SK-N-SH (cell line): ENCODE results near the gene CDKN1B. TPM values are rescaled to one million over a fixed set of nuclear protein-coding genes. Genes with fewer than 3 reads are reported as not detected.
A peak's percentile ranks its signal among the peaks of the same experiment; 100 is the strongest.

Source experiments
- CTCF ChIP-seq: fragments of 200-600 bp; sonication (generic); IDR thresholded peaks from 2 replicates; pipeline ENCODE4 v1.6.1; 2017; ENCODE audit warnings: antibody characterized with exemption, mild to moderate bottlenecking, moderate library complexity
- EZH2phosphoT487 ChIP-seq: fragments of 200-600 bp; sonication (generic); IDR thresholded peaks from 2 replicates; pipeline ENCODE4 v1.6.1; 2017; ENCODE audit warnings: low read depth, mixed run types, mild to moderate bottlenecking, antibody characterized with exemption, moderate library complexity, borderline replicate concordance
- FOSL2 ChIP-seq: IDR thresholded peaks from 2 replicates; pipeline ENCODE4 v1.4.0; 2012; ENCODE audit warnings: low read depth, mild to moderate bottlenecking, moderate library complexity, borderline replicate concordance
- FOXM1 ChIP-seq: IDR thresholded peaks from 2 replicates; pipeline ENCODE4 v1.4.0; 2012; ENCODE audit warnings: low read depth, mild to moderate bottlenecking
- GABPA ChIP-seq: IDR thresholded peaks from 2 replicates; pipeline ENCODE4 v1.4.0; 2012; ENCODE audit warnings: low read depth, mild to moderate bottlenecking
- GATA2 ChIP-seq: sonication (generic); formaldehyde crosslinking; IDR thresholded peaks from 2 replicates; pipeline ENCODE4 v1.5.0; 2020; ENCODE audit warnings: mild to moderate bottlenecking, missing genetic modification reagents
- JUND ChIP-seq: IDR thresholded peaks from 2 replicates; pipeline ENCODE4 v1.4.0; 2012
- MXI1 ChIP-seq: IDR thresholded peaks from 2 replicates; pipeline ENCODE4 v1.6.1; 2012; ENCODE audit warnings: mild to moderate bottlenecking, low read depth, low read length, improper control_type of control experiment
- NFIC ChIP-seq: IDR thresholded peaks from 2 replicates; pipeline ENCODE4 v1.4.0; 2012; ENCODE audit warnings: borderline replicate concordance
- NRF1 ChIP-seq: IDR thresholded peaks from 2 replicates; pipeline ENCODE4 v1.6.1; 2012; ENCODE audit warnings: low read depth, mild to moderate bottlenecking, low read length
- PBX3 ChIP-seq: IDR thresholded peaks from 2 replicates; pipeline ENCODE4; 2012
- POLR2AphosphoS5 ChIP-seq: IDR thresholded peaks from 2 replicates; pipeline ENCODE4 v1.6.1; 2012; ENCODE audit warnings: low read depth, low read length
- RAD21 ChIP-seq: IDR thresholded peaks from 2 replicates; pipeline ENCODE4 v1.6.1; 2012; ENCODE audit warnings: mild to moderate bottlenecking, low read length
- RCOR1 ChIP-seq: fragments of 150-350 bp; IDR thresholded peaks from 2 replicates; pipeline ENCODE4 v1.6.1; 2017; ENCODE audit warnings: antibody characterized with exemption, low read length
- RFX5 ChIP-seq: IDR thresholded peaks from 2 replicates; pipeline ENCODE4 v1.6.1; 2012; ENCODE audit warnings: mild to moderate bottlenecking, improper control_type of control experiment, low read length
- RXRA ChIP-seq: IDR thresholded peaks from 2 replicates; pipeline ENCODE4 v1.4.0; 2012; ENCODE audit warnings: low read depth, mild to moderate bottlenecking, borderline replicate concordance
- TCF12 ChIP-seq: IDR thresholded peaks from 2 replicates; pipeline ENCODE4 v1.4.0; 2012
- USF1 ChIP-seq: IDR thresholded peaks from 2 replicates; pipeline ENCODE4 v1.4.0; 2012; ENCODE audit warnings: low read depth, borderline replicate concordance
- USF2 ChIP-seq: fragments of 150-350 bp; IDR thresholded peaks from 2 replicates; pipeline ENCODE4 v1.6.1; 2017; ENCODE audit warnings: antibody characterized with exemption, low read length, low read depth, borderline replicate concordance
- ZBTB33 ChIP-seq: IDR thresholded peaks from 2 replicates; pipeline ENCODE4 v1.4.0; 2012; ENCODE audit warnings: low read depth, borderline replicate concordance
- polyA plus RNA-seq, 3 experiments: library from polyadenylated mRNA; depleted of rRNA; stranded (reverse); fragments of >200 nt; gene quantifications; 2 replicates each; pipeline ENCODE4 v1.2.3, GENCODE V29; 2012

Gene CDKN1B
- polyA plus RNA-seq, 1 of the 3 experiments (the other 2 are of a cell fraction): 9.2 TPM

- no peak for TF ChIP-seq CTCF
- TF ChIP-seq RAD21: no peak
- no peak for TF ChIP-seq JUND
- no peak for TF ChIP-seq GATA2 (CRISPR knock-in tag)
- TF ChIP-seq TCF12: peak; percentile 23; the same call in 1 of the 2 replicates
- no peak for TF ChIP-seq FOXM1
- TF ChIP-seq POLR2AphosphoS5: no peak
- TF ChIP-seq MXI1: peak; percentile 75; the same call in 1 of the 2 replicates
- no peak for TF ChIP-seq FOSL2
- TF ChIP-seq NFIC: no peak
- TF ChIP-seq RXRA: no peak
- peak; percentile 85; the same call in 1 of the 2 replicates for TF ChIP-seq USF1
- TF ChIP-seq USF2: peak; percentile 77; the same call in 1 of the 2 replicates
- no peak for TF ChIP-seq GABPA
- peak; percentile 54; the same call in 1 of the 2 replicates for TF ChIP-seq RFX5
- TF ChIP-seq ZBTB33: no peak
- TF ChIP-seq PBX3: no peak
- TF ChIP-seq NRF1: no peak
- peak; percentile 52; the same call in 1 of the 2 replicates for TF ChIP-seq RCOR1
- no peak for TF ChIP-seq EZH2phosphoT487
Observed at GRCh38 chr12:12684375-12685106, 32.6 kb upstream of the CDKN1B start (continued).
